NK-92 (cell line): ENCODE measurements around the gene IQSEC2.

Experiments used
- DNase-seq: peaks from one replicate; lab custom pipeline; 2025; ENCODE audit not compliant: unreplicated experiment; lab: John Stamatoyannopoulos, UW

IQSEC2 gene

GRCh38 chrX:53268173-53268572, 13.2 kb downstream of the IQSEC2 start:
- DNase-seq, result no peak

- DNase-seq, result no peak
These were observed 14.5 kb downstream of the IQSEC2 start for GRCh38 chrX:53266914-53267313.

GRCh38 chrX:53265771-53266574, 15.4 kb downstream of the IQSEC2 start:
- DNase-seq, result no peak

- DNase-seq, result no peak
These were observed 17.7 kb downstream of the IQSEC2 start for GRCh38 chrX:53263597-53264094.

- no peak for DNase-seq
These were observed 18.4 kb downstream of the IQSEC2 start for GRCh38 chrX:53262918-53263394.

GRCh38 chrX:53262189-53262917, 19.0 kb downstream of the IQSEC2 start:
- no peak for DNase-seq

- DNase-seq, result no peak
These were observed 19.9 kb downstream of the IQSEC2 start for GRCh38 chrX:53261355-53261972.

GRCh38 chrX:53260836-53261235, 20.5 kb downstream of the IQSEC2 start:
- DNase-seq, result no peak

GRCh38 chrX:53257670-53258423, 23.5 kb downstream of the IQSEC2 start:
- DNase-seq, result no peak

GRCh38 chrX:53257166-53257565, 24.2 kb downstream of the IQSEC2 start:
- DNase-seq, result no peak

- DNase-seq, result no peak
These were observed 24.8 kb downstream of the IQSEC2 start for GRCh38 chrX:53256446-53257041.

GRCh38 chrX:53255738-53256191, 25.6 kb downstream of the IQSEC2 start:
- no peak for DNase-seq

GRCh38 chrX:53254570-53255461, 26.6 kb downstream of the IQSEC2 start:
- DNase-seq, result no peak

- no peak for DNase-seq
These were observed 27.9 kb downstream of the IQSEC2 start for GRCh38 chrX:53253293-53254020.

- no peak for DNase-seq
These were observed 30.1 kb downstream of the IQSEC2 start for GRCh38 chrX:53251307-53251706.

GRCh38 chrX:53250556-53250955, 30.8 kb downstream of the IQSEC2 start:
- no peak for DNase-seq

- no peak for DNase-seq
These were observed 31.9 kb downstream of the IQSEC2 start for GRCh38 chrX:53249408-53250042.

- DNase-seq, result no peak
These were observed 33.5 kb downstream of the IQSEC2 start for GRCh38 chrX:53247928-53248327.
